ENCODE results near the gene NHSL2.

NHSL2 gene

GRCh38 chrX:72053508-72053907, 142.9 kb downstream of the NHSL2 start:
- Histone ChIP-seq H4K20me1 (ENCODE audit: insufficient read depth, low read length) (no peaks in the 10 kb centered on the region), H3K9me3 (ENCODE audit: insufficient read depth, low read length, severe bottlenecking) (no peaks in the 10 kb centered on the region), H3K4me2 (ENCODE audit: insufficient read depth, low read length) (no peak overlapping the region), H3K27ac (ENCODE audit: low read length) (no peak overlapping the region), H2AFZ (ENCODE audit: low read depth, low read length) (no peak overlapping the region), H3K4me3 (ENCODE audit: low read depth in 1 of 2, low read length in 2 of 2) (no peak overlapping the region), H3K9ac (ENCODE audit: low read depth, low read length) (no peak overlapping the region), H3K36me3 (ENCODE audit: insufficient read depth, low read length) (no peaks in the 10 kb centered on the region), H3K27me3 (ENCODE audit: insufficient read depth, low read length, poor library complexity) (peaks cover 7% of the 10 kb centered on the region), H3K4me1 (ENCODE audit: insufficient read depth, low read length) (no peaks in the 10 kb centered on the region), H3K79me2 (ENCODE audit: insufficient read depth, low read length) (no peaks in the 10 kb centered on the region)
- TF ChIP-seq, protein P1, sequence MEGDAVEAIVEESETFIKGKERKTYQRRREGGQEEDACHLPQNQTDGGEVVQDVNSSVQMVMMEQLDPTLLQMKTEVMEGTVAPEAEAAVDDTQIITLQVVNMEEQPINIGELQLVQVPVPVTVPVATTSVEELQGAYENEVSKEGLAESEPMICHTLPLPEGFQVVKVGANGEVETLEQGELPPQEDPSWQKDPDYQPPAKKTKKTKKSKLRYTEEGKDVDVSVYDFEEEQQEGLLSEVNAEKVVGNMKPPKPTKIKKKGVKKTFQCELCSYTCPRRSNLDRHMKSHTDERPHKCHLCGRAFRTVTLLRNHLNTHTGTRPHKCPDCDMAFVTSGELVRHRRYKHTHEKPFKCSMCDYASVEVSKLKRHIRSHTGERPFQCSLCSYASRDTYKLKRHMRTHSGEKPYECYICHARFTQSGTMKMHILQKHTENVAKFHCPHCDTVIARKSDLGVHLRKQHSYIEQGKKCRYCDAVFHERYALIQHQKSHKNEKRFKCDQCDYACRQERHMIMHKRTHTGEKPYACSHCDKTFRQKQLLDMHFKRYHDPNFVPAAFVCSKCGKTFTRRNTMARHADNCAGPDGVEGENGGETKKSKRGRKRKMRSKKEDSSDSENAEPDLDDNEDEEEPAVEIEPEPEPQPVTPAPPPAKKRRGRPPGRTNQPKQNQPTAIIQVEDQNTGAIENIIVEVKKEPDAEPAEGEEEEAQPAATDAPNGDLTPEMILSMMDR (IDR thresholded peaks at IDR 0.05; ENCODE audit: borderline replicate concordance, extremely low read depth, low read length, poor library complexity, severe bottlenecking): no peak
- TF ChIP-seq EZH2 (IDR thresholded peaks at IDR 0.05; ENCODE audit: borderline replicate concordance, low read depth, low read length, severe bottlenecking): no peak
- no peak for ATAC-seq (ENCODE audit: insufficient read depth, low read depth)
- DNase-seq: no peak

DNA sequence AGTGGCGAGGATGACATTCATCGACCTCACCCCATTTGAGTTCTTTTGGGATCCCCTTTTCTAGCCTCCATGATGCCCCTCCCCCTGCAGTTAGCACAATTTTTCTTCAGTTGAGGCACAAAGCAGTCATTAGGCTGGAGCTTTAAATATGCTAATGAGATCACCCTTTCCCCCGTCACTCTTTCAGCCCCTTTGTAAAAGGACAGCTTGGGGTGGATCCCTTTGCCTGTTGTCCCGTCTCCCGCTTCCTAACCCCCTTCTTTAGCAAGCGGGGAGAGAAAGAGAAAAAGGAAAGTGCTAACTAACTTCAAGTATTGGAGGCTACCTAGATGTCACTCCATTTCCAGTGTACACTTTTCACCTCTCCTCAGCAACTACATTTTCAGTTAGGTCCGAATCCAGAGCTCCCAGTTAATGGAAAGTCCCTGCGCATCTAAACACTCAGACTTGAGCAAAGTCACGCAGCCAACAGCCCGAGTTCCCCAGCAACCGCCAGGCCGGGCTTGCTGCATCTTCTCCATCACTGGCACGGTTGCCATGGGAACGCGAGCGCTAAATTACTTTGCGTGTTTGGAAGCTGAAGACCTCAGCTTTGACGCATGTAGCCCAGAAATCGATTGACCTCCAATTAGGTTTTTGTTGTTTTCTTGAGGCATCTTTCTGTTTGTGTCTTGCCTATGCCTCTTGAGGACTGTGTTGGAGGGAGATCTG, 144.3 kb downstream of the NHSL2 start:
- Histone ChIP-seq H3K4me3 (ENCODE audit: low read depth in 1 of 2, low read length in 2 of 2) (no peak overlapping the region), H2AFZ (ENCODE audit: low read depth, low read length) (no peak overlapping the region), H3K9ac (ENCODE audit: low read depth, low read length) (no peak overlapping the region), H4K20me1 (ENCODE audit: insufficient read depth, low read length) (no peaks in the 10 kb centered on the region), H3K9me3 (ENCODE audit: insufficient read depth, low read length, severe bottlenecking) (no peaks in the 10 kb centered on the region), H3K4me1 (ENCODE audit: insufficient read depth, low read length) (no peaks in the 10 kb centered on the region), H3K4me2 (ENCODE audit: insufficient read depth, low read length) (no peak overlapping the region), H3K79me2 (ENCODE audit: insufficient read depth, low read length) (no peaks in the 10 kb centered on the region), H3K27ac (ENCODE audit: low read length) (no peak overlapping the region), H3K36me3 (ENCODE audit: insufficient read depth, low read length) (no peaks in the 10 kb centered on the region), H3K27me3 (ENCODE audit: insufficient read depth, low read length, poor library complexity) (peaks cover 9% of the 10 kb centered on the region)
- no peak for ATAC-seq (ENCODE audit: insufficient read depth, low read depth)
- TF ChIP-seq, protein P1 (IDR thresholded peaks at IDR 0.05; ENCODE audit: borderline replicate concordance, extremely low read depth, low read length, poor library complexity, severe bottlenecking): no peak
- TF ChIP-seq EZH2 (IDR thresholded peaks at IDR 0.05; ENCODE audit: borderline replicate concordance, low read depth, low read length, severe bottlenecking): no peak
- no peak for DNase-seq

DNA sequence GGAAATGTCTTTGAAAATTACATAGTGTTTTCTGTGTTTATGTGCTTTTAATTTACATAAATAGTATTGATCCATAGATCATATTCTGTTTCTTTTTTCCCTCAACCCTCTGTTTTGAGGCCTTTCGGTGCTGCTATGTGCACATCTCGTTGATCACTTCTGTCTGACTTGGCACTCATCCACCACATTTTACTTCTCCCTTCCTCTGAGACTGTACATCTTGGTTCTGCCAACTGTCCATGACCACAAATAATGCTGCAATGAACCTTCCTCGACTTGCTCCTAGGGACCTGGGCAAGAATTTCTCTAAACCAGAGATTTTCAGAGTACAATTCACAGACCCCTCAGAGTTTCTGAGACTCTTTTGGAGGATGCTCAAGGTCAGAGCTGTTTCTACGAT, 146.7 kb downstream of the NHSL2 start:
- no peak overlapping the region for H3K27ac ChIP-seq (ENCODE audit: low read length)

More for the DNA sequence above, 146.7 kb downstream of the NHSL2 start:
- Histone ChIP-seq H3K27me3 (ENCODE audit: insufficient read depth, low read length, poor library complexity) (peaks cover 4% of the 10 kb centered on the region), H3K4me3 (ENCODE audit: low read depth in 1 of 2, low read length in 2 of 2) (no peak overlapping the region), H3K79me2 (ENCODE audit: insufficient read depth, low read length) (no peaks in the 10 kb centered on the region), H3K36me3 (ENCODE audit: insufficient read depth, low read length) (no peaks in the 10 kb centered on the region), H4K20me1 (ENCODE audit: insufficient read depth, low read length) (no peaks in the 10 kb centered on the region), H3K4me1 (ENCODE audit: insufficient read depth, low read length) (no peaks in the 10 kb centered on the region), H3K9ac (ENCODE audit: low read depth, low read length) (no peak overlapping the region), H2AFZ (ENCODE audit: low read depth, low read length) (no peak overlapping the region), H3K9me3 (ENCODE audit: insufficient read depth, low read length, severe bottlenecking) (no peaks in the 10 kb centered on the region), H3K4me2 (ENCODE audit: insufficient read depth, low read length) (no peak overlapping the region)
- DNase-seq: no peak
- no peak for ATAC-seq (ENCODE audit: insufficient read depth, low read depth)
- TF ChIP-seq EZH2 (IDR thresholded peaks at IDR 0.05; ENCODE audit: borderline replicate concordance, low read depth, low read length, severe bottlenecking): no peak
- TF ChIP-seq, protein P1 (IDR thresholded peaks at IDR 0.05; ENCODE audit: borderline replicate concordance, extremely low read depth, low read length, poor library complexity, severe bottlenecking): no peak

Data from DND-41 (cell line).